Amniotic stem cell (primary cell): ENCODE data around the gene NKX2-2.

Experiments
- DNase-seq: peaks from one replicate; lab custom pipeline; 2025; lab: John Stamatoyannopoulos, UW

The NKX2-2 gene

DNA sequence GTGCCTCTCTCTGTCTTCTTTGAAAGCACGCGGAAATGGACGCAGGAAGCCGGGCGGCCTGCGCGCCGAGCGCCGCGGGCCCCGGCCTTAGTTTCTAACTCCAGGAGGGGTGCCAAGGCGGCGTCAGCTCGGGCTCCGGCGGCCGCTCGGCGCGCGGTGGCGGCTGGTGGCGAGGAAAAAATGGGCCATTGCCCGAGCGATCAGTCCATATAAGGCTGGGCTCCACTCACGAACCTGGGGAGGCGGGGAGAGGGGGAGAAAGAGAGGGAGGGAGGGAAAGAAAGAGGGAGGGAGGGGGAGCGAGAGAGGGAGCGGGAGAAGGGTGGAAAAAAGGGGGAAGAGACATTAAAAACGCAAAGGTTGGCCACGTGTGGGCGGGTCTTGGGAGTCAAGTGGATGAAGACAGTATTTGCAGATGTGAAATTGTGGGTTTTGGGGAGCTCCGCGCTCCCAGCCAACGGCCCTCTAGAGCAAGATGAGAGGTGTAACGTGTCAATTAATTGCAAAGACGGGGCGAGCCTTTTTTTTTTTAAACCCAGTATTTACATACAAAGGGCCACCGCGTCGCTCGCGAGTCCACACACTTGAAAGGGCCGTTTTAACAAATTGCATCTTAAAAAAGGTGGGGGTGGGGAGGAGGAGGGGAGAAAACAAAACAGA is at the start of gene NKX2-2:
TSS of gene NKX2-2 (minus strand) at position 184 of the 660 bp plus-strand sequence. CDS start 395 bp downstream, outside the sequence.
- no peak for DNase-seq

DNA sequence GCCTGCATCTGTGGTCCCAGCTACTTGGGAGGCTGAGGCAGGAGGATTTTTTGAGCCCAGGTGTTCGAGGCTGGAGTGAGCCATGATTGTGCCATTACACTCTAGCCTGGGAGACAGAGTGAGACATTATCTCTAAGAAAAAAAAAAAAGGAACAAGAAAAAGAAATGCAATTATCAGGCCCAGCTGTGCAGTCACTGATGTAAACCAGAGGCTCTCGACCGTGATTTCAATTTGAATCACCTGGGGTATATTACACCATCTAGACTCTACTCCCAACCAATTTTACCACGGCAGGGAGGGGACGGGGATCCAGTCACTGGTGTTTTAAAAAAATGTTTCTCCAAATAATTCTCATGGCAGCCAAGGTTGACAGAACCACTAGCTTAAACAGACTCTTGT is 48.8 kb upstream of the NKX2-2 start:
- DNase-seq, result no peak

DNA sequence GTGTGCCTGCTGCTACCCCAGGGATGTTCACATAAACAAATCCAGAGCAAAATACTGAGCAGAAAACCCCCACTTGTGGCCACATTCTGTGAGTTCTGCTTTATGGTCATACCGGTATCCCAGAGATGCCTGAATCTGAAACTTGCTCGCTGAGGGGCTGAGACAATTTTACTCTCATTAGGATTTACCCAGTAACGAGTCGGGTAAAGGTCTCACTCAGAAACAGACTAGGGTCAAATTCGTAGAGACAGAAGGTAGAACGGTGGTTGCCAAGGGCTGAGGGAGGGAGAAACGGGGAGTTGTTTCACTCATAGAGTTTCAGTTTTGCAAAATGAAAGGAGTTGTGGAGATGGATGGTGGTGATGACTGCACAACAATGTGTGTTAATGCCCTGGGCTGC is 45.4 kb upstream of the NKX2-2 start:
- DNase-seq, result no peak

DNA sequence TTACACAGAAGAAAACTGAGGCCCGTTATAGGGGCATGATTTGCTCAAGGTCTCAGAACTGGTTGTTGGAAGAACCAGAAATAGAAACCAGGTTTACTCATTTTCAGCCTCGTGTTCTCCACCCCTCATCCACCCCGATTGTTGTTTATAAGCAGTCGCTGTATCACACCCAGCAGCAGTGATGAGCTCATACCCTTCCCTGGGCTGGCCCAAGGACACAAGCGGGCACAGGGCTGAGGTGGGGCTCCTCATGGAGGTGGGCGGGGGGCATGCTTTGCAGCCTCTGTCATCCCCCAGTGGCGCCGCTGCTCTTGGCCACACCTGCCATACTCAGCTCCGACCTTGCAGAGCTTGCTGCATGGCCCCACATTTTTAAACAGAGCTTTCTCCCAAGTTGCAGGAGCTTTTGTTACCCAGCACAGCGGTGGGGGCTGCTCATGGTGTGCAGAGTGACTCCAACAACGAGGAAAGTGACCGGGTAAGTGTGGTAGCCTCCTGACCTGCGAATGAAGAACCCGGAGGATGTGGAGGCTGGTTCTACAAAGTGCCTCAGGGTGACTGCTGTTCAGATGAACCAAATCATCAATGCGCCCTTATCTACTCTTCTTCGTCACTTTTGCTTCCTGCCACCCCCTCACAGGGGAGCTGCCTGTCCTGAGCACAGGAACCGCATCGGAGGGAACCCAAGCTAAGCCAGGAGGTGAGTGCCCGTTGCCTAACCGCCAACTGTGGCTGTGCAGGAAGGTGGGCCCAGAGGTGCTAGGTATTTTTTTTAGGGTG is 43.6 kb upstream of the NKX2-2 start:
- no peak for DNase-seq

DNA sequence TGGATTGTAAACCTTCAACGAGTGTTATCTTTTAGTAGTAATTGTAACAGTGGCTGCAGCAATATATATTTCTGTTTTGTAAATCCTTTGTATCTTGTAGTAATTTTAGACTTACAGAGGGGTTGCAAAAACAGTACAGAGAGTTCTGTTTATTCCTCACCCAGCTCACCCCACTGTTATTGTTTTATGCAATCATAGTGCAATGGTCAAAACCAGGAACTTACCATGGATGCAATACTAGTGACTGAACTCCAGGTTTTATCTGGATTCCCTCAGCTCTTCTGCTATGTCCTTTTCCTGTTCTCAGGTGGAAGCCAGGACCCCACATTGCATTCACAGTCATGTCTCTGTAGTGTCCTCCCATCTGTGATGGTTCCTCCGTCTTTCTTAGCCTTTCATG is 42.5 kb upstream of the NKX2-2 start:
- no peak for DNase-seq

DNA sequence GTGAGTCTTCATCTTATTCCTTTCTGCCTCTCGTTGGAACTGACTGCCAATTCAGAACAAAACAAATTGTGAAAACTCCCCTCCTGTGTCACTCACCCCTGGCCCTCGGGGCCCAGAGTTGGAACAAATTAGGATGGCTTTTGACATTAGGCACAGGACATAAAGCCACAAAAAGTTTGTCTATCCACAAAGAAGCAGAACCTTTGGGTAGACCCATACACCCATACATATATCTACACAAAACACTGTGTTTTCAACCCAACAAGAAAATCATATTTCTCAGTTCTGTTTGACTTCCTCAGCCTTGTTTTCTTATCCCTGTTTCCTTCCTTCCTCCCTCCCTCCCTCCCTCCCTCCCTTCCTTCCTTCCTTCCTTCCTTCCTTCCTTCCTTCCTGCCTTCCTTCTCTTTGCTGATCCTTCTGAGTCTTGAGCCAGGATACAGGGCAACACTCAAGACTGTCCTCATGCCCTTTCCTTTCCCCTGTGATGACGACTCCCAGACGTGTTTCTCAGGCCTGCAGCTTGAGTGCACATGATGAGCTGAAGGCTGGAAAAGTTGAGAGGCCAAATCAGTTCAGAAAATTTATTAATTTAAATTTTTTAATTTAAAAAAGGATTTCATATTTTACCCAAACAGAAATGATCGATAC is 41.7 kb upstream of the NKX2-2 start:
- DNase-seq, result no peak

DNA sequence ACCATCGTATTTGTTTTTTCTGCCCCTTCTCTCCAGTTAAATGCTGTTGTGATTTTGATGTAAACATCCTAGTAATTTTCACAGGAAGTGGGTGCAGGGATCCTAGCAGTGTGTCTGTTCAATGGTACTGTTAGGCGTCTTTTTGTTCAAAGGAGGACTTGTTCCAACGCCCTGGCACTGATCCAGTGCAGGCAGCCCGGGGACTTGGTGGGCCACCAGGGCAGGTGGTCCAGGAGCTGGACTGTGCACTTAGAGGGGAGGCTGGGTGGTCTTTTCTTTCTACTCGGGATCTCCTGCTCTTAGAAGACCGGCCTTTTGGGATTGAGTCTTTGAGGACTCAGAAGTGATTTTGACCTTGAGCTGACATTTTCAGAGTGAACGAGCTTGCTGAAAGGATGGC is 41.1 kb upstream of the NKX2-2 start:
- no peak for DNase-seq

DNA sequence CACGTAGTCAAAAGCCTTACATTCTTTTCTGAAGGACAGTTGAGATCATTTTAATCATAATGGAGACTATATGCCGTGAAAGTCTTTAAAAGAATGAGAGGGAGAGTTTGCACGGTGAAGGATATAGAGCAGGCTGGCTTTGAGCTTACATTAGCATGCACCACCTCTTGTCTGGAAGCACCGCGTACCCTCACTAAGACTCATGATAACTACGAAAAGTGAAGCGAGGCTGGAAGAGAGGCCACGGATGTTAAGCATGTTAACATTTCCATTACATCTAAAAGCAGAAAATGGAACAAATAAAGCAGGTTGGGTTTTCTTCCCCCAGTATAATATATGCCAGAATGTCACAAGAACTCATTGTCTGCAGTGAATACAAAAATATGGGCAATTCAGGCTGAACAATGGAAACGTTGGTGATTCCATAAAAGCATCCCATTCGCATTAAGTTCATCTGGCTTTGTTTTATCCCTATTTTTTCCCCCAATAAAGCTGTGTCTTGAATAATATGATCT is 40.6 kb upstream of the NKX2-2 start:
- DNase-seq, result no peak

DNA sequence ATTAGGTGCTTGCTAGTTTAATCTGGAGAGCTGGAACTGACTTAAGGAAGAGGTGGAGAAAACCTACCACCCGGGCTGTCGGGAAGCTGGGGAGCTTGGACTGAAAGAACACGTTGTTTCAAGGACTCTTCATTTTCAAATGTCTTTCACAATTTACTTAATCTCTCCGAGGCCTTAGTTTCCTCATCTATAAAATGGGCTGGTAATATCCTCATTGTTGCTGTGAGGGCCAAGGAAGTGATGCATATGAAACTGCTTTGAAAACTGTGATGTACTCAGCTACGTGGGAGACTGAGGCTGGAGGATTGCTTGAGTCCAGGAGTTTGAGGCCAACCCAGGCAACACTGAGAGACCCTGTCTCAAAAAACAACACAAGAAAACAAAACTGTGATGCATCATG is 36.7 kb upstream of the NKX2-2 start:
- no peak for DNase-seq

DNA sequence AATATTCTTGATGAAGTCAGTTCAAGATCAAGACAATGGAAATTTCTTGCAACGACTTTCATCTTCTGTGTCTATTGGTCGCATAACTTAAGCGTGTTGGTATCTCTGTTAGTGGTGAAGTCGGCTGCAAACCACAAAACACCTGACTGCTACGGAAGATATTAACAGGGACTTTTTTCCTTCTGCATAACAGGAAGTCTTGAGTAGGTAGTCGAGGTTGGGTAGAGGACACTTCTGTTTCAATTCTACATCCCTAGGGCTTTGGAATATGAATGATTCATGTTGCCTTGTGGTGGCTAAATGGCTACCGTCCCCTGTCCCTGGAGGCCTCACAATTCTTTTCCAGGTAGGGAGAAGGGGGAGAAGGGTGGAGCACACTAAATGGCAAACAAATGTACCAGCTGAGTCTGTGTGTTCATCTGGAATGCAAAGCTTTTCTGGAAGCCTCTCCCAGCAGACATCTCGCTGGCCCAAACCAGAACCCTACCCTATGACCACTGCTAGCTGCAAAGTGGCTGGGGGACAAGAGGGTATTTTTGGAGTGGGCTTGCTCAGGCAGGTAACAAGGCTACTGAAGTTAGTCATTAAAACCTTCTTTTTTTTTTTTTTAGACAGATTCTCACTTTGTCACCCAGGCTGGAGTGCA is 34.6 kb upstream of the NKX2-2 start:
- DNase-seq, result no peak

DNA sequence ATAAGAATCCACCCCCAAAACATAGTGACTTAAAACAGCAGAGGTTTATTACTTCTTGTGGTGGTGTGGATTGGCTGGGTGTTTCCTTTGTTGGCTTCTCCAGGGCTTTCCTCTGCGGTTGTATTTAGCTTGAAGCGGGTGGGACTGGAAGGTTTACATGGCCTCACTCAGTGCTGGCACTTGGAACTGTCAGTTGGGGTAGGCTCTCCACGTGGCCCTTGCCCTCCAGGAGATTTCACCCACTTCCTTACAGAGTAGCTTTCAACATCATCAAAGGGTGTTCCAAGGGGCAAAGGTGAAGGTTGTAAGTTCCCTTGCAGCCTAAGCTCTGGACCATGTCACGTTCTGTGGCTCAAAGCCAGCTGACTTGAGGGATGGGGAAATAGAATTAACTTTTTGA is 32.5 kb upstream of the NKX2-2 start:
- DNase-seq, result no peak

DNA sequence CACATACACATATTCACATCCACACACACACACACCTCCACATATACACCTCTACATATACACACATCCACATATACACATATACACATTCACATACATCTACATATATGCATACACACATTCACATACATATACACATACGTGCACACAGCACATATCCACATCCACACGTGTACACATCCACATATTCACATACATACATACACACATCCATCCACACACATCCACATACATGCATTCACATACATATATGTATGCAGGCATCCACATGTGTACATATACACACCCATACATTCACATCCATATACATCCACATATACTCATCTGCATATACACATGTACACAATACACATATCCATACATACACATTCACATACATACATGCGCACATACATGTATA is 25.6 kb upstream of the NKX2-2 start:
- DNase-seq, result no peak

DNA sequence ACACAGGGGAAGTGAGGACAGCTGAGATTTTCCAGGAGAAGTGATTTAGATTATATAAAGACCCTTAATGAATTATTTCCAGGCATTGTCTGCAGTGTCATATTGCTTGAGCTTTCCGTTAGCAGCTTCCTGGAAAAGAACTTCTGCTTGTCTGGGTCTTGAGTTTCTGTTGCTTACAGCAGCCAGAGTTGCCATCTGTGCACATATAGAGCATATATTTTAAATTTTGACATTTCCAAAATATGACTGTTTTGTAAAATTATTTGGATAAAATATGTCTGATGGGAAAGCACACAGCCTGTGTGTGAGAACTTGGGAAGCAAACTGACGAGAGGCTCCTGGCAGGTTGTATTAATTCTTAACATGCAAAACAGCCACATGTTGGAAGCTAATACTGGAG is 21.0 kb upstream of the NKX2-2 start:
- no peak for DNase-seq

DNA sequence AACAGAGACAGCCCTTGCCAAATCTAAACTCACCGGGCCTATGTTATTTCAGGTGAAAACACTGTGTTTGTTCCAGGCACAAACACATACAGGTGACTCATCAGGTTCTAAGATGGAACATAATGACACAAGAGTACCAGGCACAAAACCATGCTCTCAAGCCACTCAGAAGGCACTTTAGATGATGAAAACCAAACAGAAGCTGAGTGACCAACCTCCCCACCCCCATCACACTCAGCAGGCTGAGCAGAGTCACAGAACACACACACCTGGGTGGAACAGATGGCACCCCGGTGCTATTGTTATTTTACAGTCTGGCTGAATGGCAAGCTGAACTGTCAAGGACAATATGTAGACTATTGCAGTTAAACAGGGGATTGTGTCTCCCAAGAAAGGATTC is 20.6 kb upstream of the NKX2-2 start:
- no peak for DNase-seq

DNA sequence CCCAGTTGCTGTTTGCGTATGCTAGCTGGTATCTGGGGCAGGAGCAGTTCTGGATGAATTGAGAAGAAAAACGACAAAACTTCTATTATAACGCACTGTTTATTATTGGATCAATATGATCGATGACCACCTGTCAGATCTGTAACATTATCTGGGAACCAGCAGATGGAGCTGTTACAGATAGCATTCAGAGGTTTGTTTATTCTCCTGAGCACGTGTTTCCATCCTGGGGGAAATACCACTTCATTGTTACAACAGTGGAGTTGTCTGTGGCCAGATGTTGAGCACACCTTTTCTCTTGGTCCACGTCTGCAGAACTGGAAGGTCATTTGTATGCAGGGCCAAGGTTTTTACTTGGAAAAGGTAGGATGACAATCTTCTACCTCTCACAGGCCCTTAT is 16.0 kb upstream of the NKX2-2 start:
- no peak for DNase-seq

DNA sequence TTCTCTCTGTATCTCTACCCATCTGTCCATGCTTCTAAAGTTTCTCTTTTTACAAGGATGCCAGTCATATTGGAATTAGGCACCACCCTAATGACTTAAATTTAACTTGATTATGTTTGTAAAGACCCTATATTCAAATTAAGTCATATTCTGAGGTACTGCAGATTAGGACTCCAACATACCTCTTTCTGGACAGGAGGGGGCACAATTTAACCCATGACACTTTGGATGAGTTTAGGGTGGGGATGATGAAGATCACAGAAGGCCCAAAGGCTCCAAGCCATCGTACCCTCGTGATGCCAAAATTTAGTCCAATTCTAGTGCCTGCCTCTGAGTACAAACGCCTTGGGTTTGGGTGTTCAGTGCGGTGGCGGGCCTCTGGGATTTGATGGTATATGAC is 15.0 kb upstream of the NKX2-2 start:
- no peak for DNase-seq

DNA sequence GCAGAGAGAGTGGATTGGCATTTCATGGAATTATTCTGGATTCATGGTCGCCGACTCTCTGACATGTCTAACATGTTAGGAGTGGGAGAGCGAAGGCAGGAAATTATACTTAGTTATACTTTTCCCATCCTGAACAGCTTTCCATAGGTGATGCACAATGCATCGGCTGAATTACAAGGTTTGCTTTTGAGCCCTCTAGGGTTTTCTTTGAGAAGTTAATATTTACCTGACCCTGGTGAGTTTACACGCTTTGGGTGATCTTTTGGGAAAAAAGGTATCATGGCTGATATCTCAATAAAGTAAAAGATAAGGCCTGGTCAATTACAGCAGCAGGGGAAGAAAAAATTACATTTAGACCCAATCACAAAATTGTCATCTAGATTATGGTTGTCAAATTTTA is 14.0 kb upstream of the NKX2-2 start:
- DNase-seq, result no peak

DNA sequence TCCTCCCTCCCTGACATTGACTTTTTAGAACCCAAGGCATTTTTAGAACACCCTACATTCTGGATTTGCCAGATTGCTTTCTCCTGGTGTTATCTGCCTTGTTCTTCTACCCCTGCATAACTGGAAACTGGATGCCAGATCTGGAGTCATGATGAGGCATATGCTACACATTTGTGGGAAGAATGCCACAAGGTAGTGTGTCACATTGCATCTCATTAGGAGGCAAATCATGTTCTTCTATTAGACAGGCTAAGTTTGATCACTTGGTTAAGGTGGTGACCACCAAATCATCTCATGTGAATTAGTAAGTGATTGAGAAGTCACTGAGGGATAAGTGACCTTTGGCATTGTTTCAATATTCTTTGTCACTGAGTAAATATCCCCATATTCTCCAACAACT is 12.9 kb upstream of the NKX2-2 start:
- no peak for DNase-seq

DNA sequence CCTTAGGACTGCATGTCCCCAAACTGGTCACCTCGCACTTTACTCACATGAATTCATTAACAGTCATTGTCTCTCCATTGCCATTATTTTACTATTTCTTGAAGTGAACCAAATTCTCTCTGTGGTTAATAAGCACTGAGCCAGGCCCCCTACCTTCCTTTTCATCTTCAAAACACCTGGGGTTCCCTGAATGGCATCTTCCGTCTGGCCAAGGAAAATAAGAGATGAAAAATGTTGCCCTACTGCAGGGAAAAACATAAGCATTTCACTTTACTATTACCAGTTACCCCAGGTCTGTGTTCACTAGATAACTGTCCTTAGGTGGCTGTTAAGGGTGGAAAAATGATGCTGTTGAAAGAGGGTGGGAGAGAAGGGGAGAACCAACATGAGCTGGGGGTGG is 10.0 kb upstream of the NKX2-2 start:
- DNase-seq, result no peak

DNA sequence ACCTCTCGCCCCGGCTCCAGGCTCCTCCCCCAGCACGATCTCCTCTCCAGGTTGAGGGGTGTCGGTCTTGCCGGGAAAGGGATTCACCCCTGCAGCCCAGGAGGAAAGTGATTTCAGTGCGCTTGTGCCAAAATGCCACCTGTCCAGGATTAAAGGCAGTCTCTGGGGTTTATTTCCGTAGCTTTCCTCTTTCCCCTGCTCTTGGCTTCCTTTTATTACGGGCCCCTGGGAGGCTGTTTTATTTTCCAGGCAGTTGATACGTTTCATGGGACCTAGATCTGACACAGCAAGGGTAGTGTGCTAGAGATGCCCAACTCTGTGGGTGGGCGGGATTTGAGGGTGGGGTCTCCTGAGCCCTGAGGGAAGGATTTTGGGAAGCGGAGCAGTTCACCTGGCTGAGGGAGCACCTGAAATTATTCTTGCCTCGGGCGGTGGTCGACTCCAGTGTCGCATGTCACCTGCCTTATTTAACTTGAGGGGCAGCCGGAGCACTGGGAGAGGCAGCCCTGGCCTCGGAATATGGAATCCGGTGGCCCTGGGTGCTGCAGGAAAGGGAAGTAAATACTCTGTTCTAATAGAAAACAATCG is 9.5 kb upstream of the NKX2-2 start:
- DNase-seq, result no peak

DNA sequence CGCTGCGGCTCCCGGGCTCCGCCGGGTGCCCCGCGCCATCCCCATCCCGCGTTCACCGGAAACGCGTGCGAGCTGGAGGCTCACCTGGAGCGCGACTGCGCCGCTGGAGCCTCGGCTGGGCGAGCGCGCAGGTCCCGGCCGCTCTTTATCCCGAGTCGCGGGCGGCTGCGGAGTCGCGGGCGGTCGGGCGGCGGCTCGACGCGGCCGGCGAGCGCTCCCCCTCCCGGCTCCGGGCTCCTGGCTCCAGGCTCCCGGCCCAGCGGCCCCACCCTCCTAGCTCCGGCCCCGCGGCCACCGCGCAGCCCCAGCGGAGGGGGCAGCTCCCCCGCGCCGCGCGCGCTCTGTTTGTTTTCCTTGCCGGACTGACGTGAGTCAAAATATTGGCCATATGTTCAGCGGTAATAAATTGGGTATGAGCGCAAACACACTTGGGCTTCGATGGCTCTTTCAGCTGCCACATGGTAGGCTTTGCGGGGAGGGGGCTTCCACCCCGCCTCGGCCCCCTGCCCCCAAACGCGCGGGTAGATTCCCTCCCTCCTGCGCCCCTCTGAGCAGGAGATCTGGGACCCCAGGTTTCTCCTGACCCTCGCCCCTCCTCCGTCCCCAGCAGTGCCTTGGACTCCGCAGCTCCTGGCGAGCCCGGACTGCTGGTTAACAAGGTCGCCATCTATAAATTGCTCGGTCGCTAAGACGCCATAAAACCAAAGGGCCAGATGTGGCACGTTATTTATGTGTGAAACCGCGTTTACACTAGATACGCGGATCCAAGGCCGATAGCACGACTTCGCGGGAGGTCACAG is 8.8 kb upstream of the NKX2-2 start:
- no peak for DNase-seq
